HG02759 (cell line): ENCODE measurements around the gene HMCN2.

Experiments used
- ATAC-seq: cut with Tn5 transposase; IDR thresholded peaks from one replicate; pipeline ENCODE4 v1.9.1; 2021; ENCODE audit warnings: mild to moderate bottlenecking, moderate library complexity; ENCODE audit not compliant: unreplicated experiment

The HMCN2 gene

DNA sequence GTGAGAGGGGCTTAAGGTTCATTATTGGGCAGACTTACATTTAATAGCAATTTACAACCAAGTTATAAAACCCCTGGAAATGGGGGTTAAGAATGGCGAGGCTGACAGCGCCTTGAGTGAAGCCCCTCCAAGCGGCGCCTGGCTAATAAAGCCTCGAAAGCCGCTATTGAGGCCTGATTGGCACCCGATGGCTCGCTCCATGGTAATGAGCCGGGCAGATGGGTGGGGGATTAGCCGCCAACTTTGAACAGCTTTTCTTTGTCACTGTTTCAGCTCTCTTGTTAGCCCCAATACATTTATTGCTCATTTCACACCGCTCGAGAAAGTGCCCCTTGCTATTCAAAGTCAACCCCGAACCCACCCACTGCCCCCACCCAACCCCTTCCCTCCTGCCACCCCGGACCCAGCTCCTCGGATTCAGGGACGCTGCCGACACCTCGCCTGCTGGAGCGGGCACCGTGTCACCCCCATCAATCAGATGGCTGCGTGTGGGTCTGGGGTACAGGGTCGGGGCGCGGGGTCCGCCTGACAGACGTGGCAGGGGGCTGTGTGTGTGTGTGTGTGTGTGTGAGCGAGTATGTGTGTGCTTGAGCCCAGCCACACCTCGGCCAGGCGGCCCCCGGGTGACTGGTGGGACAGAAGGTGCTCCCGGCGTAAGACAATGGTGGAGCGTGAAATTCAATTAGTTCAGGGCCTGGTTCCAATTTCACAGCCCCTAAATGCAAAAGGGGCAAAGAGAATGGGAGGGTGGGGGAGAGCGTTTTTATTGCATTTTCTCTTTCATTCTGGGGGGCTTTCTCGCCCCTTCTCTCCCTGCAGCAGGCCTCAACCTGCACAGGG, 213.4 kb downstream of the HMCN2 start:
- ATAC-seq, result no peak

DNA sequence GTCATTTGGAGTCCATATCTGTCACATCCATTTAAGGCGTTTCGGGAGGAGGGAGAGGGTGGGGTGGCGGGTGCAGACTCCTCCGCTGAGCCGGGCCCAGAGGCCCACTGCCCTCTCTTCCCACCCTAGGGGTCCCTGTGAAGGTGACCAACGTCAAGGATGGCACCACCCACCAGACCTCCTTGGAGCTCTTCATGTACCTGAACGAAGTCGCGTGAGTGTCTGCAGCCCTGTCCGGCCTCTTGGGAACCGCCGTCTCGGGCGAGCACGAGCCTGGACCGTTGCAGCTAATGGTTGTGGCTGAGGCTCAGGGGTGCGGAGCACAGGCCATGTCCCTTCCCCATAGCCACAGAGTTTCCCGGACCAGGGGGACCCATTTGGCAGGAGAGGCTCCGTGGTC, 214.0 kb downstream of the HMCN2 start:
- ATAC-seq, result no peak

- no peak for ATAC-seq
Observed at GRCh38 chr9:130480673-130481072, 215.1 kb downstream of the HMCN2 start.

DNA sequence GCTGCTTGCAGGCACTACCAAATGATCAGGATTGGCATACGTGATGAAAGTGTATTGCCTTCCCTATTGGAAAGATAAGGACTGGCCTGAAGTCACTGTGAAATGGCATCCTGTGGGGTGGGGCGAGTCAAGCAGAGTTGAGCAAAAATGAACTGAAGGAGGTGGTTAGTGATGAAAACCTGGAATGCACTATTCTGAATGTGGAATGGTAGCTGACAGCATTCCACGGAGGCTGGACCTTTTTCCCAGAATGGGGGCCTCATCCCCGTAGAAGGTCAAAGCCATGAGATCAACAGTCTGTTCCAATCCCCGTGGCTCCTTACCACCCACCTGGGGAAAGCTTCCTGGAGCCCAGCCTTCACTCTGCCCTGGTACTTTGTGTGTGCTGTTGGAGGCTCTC, 216.9 kb downstream of the HMCN2 start:
- no peak for ATAC-seq

DNA sequence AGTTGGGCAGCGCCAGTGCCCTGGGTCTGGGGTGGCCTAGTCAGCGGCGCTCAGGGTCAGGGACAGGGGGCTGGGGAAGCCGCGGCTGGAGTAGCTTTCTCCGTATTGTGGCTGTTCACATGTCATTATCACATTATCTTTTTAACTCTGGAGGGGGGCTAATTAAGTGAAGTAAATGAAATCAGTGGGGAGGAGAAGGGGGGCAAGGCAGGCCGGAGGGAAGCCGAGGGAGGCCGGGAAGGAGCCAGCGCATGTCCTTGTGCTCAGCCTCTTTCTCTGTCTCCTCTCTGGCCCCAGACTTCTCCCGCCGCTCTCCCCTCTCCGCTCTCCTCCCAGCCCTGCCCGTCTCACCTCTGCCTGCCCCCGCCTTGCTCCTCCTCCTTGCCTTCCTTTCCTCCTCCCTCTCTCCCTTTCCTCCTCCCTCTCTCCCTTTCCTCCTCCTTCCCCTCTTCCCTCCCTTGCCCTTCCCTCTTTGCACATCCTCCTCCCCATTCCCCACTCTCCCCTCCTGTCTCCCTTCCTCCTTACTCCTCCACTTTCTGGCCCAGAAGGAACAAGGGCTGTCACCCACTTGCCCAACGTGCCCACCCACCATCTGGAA, 217.9 kb downstream of the HMCN2 start:
- no peak for ATAC-seq
